Tibial nerve (tissue), 4 donors: ENCODE data around the gene RNF4. TPM values are rescaled to one million over a fixed set of nuclear protein-coding genes. Genes with fewer than 3 reads are reported as not detected.
A peak's percentile ranks its signal among the peaks of the same experiment; 100 is the strongest.

Experiments used
- DNase-seq, 2 donors: peaks; one replicate each; pipeline ENCODE4 v3.0.0-alpha.2; 2019; ENCODE audit warnings: low spot score in 2 of 2
- H3K27ac ChIP-seq, 4 donors: fragments of 200-600 bp; sonication (generic) in 3 of 4; one replicate each; pipeline ENCODE4 v1.5.1; 2017 to 2019; ENCODE audit warnings: mild to moderate bottlenecking in 1 of 4
- H3K27me3 ChIP-seq, 2 donors: fragments of 200-600 bp; sonication (generic) in 1 of 2; one replicate each; pipeline versions ENCODE4 v1.5.1 to v1.6.0; 2017 to 2019
- H3K36me3 ChIP-seq, 3 donors: fragments of 200-600 bp; sonication (generic); one replicate each; pipeline ENCODE4 v1.5.1; 2018 to 2019
- H3K4me1 ChIP-seq, 4 donors: fragments of 200-600 bp; sonication (generic) in 3 of 4; one replicate each; pipeline ENCODE4 v1.5.1; 2017 to 2019
- H3K4me3 ChIP-seq, 4 donors: fragments of 200-600 bp; sonication (generic) in 3 of 4; one replicate each; pipeline ENCODE4 v1.5.1; 2017 to 2019; ENCODE audit warnings: mild to moderate bottlenecking in 1 of 4, moderate library complexity in 1 of 4
- H3K9me3 ChIP-seq, 4 donors: fragments of 200-600 bp; sonication (generic) in 3 of 4; one replicate each; pipeline ENCODE4 v1.5.1; 2017 to 2019
- CTCF ChIP-seq, 5 experiments: fragments of 200-600 bp in 3 of 5; fragments of 450-650 bp in 2 of 5; sonication (generic) in 3 of 5; IDR thresholded peaks; one replicate each; pipeline ENCODE4 v1.5.1; 2016 to 2019; ENCODE audit warnings: antibody characterized with exemption in 5 of 5, mild to moderate bottlenecking in 3 of 5, moderate library complexity in 2 of 5
- EP300 ChIP-seq, 2 donors: sonication (generic); formaldehyde crosslinking; IDR thresholded peaks; one replicate each; pipeline ENCODE4 v1.6.1; 2017; ENCODE audit warnings: antibody characterized with exemption in 2 of 2, mild to moderate bottlenecking in 1 of 2
- POLR2A ChIP-seq, 2 donors: fragments of 450-650 bp; IDR thresholded peaks; one replicate each; pipeline ENCODE4 v1.6.1; 2017; ENCODE audit warnings: antibody characterized with exemption in 2 of 2, mild to moderate bottlenecking in 2 of 2, moderate library complexity in 2 of 2
- WGBS, 2 donors: methylation state at CpG; one replicate each; pipeline ENCODE4 v1.1.5; 2018; 5-methylcytosine and 5-hydroxymethylcytosine counted together
- total RNA-seq, 4 donors: library from RNA; depleted of rRNA; stranded (reverse); fragments of >200 nt; gene quantifications; one replicate each; pipeline ENCODE4 v1.1.0, GENCODE V29; 2016

The RNF4 gene
- total RNA-seq, 4 donors from 2014 or later, result 33.0 to 67.7 (median 49.3) TPM

GRCh38 chr4:2434420-2434819 is 34.5 kb upstream of the RNF4 start:
- H3K9me3 ChIP-seq, result no peaks in the 10 kb centered on the region
- H3K27me3 ChIP-seq, result no peaks in the 10 kb centered on the region
- no peaks in the 10 kb centered on the region for H3K36me3 ChIP-seq
- no peak overlapping the region for H3K4me3 ChIP-seq
- 60 to 69% methylated on average over 9 of the region's 9 CpGs for WGBS, 2 donors
- peaks cover 0 to 10% (median 0%) of the 10 kb centered on the region in 4 donors for H3K4me1 ChIP-seq
- no peak for DNase-seq
- TF ChIP-seq POLR2A (IDR thresholded peaks at IDR 0.05) (no peak), EP300 (IDR thresholded peaks at IDR 0.05) (no peak), CTCF (IDR thresholded peaks at IDR 0.05) (no peak)
- no peak overlapping the region for H3K27ac ChIP-seq

- no peak for DNase-seq
- Histone ChIP-seq H3K27ac (no peak overlapping the region), H3K4me1 (peaks cover 0 to 10% (median 0%) of the 10 kb centered on the region in 4 donors), H3K4me3 (no peak overlapping the region), H3K36me3 (no peaks in the 10 kb centered on the region), H3K9me3 (no peaks in the 10 kb centered on the region), H3K27me3 (no peaks in the 10 kb centered on the region)
- no peak for TF ChIP-seq POLR2A (IDR thresholded peaks at IDR 0.05)
- peak in 3 of 5 experiments; percentile 13 to 18 (median 18) for TF ChIP-seq CTCF (IDR thresholded peaks at IDR 0.05)
- 33 to 36% methylated on average over 10 of the region's 10 CpGs for WGBS, 2 donors
Observed at GRCh38 chr4:2436301-2436700, 32.6 kb upstream of the RNF4 start.

- Histone ChIP-seq H3K36me3 (no peaks in the 10 kb centered on the region), H3K4me3 (no peak overlapping the region), H3K4me1 (peaks cover 0 to 10% (median 0%) of the 10 kb centered on the region in 4 donors), H3K27ac (no peak overlapping the region), H3K9me3 (no peaks in the 10 kb centered on the region), H3K27me3 (no peaks in the 10 kb centered on the region)
- no peak for DNase-seq
- 82% methylated on average over 21 to 25 of the region's 30 CpGs for WGBS, 2 donors
- TF ChIP-seq EP300 (IDR thresholded peaks at IDR 0.05) (no peak), CTCF (IDR thresholded peaks at IDR 0.05) (no peak), POLR2A (IDR thresholded peaks at IDR 0.05) (no peak)
Observed at GRCh38 chr4:2436761-2437474, 32.0 kb upstream of the RNF4 start.

- WGBS, 2 donors, result 86 to 88% methylated on average over 24 to 25 of the region's 25 CpGs
- TF ChIP-seq POLR2A (IDR thresholded peaks at IDR 0.05) (no peak), EP300 (IDR thresholded peaks at IDR 0.05) (no peak), CTCF (IDR thresholded peaks at IDR 0.05) (no peak)
- Histone ChIP-seq H3K4me3 (no peak overlapping the region), H3K9me3 (no peaks in the 10 kb centered on the region), H3K36me3 (no peaks in the 10 kb centered on the region), H3K4me1 (peaks cover 0 to 10% (median 0%) of the 10 kb centered on the region in 4 donors), H3K27ac (no peak overlapping the region), H3K27me3 (no peaks in the 10 kb centered on the region)
- no peak for DNase-seq
Observed at GRCh38 chr4:2437475-2438215, 31.3 kb upstream of the RNF4 start.
